Esophagus squamous epithelium (tissue), 5 donors: ENCODE results near the gene PDE3A. TPM values are rescaled to one million over a fixed set of nuclear protein-coding genes. Genes with fewer than 3 reads are reported as not detected.

ENCODE experiments used
- DNase-seq: peaks from one replicate; lab custom pipeline; 2025; lab: John Stamatoyannopoulos, UW
- H3K27ac ChIP-seq, 4 donors: fragments of 200-600 bp; sonication (generic); one replicate each; pipeline ENCODE4 v1.5.1; 2016 to 2019; ENCODE audit warnings: mild to moderate bottlenecking in 1 of 4
- H3K27me3 ChIP-seq, 4 donors: fragments of 200-600 bp; sonication (generic); 1 replicate in 3 of 4; 2 replicates in 1 of 4; pipeline versions ENCODE4 v1.5.1 to v1.6.0; 2017 to 2021; ENCODE audit warnings: antibody characterized with exemption in 1 of 4
- H3K36me3 ChIP-seq, 3 donors: fragments of 200-600 bp; sonication (generic); one replicate each; pipeline ENCODE4 v1.5.1; 2016 to 2019
- H3K4me1 ChIP-seq, 3 donors: fragments of 200-600 bp; sonication (generic); one replicate each; pipeline ENCODE4 v1.5.1; 2017 to 2019
- H3K4me3 ChIP-seq, 4 donors: fragments of 200-600 bp; sonication (generic); 1 replicate in 3 of 4; 2 replicates in 1 of 4; pipeline ENCODE4 v1.5.1; 2016 to 2019; ENCODE audit warnings: mild to moderate bottlenecking in 2 of 4, moderate library complexity in 1 of 4
- H3K9me3 ChIP-seq, 3 donors: fragments of 200-600 bp; sonication (generic); one replicate each; pipeline ENCODE4 v1.5.1; 2016 to 2019
- CTCF ChIP-seq, 6 experiments: fragments of 450-650 bp in 4 of 6; fragments of 200-600 bp in 2 of 6; sonication (generic) in 2 of 6; IDR thresholded peaks; one replicate each; pipeline ENCODE4 v1.5.1; 2016 to 2019; ENCODE audit warnings: antibody characterized with exemption in 6 of 6, mild to moderate bottlenecking in 4 of 6, moderate library complexity in 4 of 6
- POLR2A ChIP-seq, 4 donors: fragments of 450-650 bp; IDR thresholded peaks; one replicate each; pipeline ENCODE4 v1.6.1; 2017; ENCODE audit warnings: antibody characterized with exemption in 4 of 4, mild to moderate bottlenecking in 4 of 4, moderate library complexity in 3 of 4
- WGBS, 2 donors: methylation state at CpG; one replicate each; pipeline ENCODE4 v1.1.5; 2018; 5-methylcytosine and 5-hydroxymethylcytosine counted together
- intact Hi-C: fragments of 100-400 bp; cut with DNase I; formaldehyde crosslinking; loops from one replicate; pipeline ENCODE4 v1.15.0; 2022
- total RNA-seq, 4 donors: library from RNA; depleted of rRNA; stranded (reverse); fragments of >200 nt; gene quantifications; one replicate each; pipeline ENCODE4 v1.1.0, GENCODE V29; 2016
- donor health status: DM: yes; HTN: yes; CAD: no.

Gene PDE3A
- total RNA-seq, 4 donors from 2014 or later: 0.30 to 5.5 (median 3.1) TPM

GRCh38 chr12:20342111-20342510 lies 26.2 kb upstream of the PDE3A start:
- TF ChIP-seq POLR2A (IDR thresholded peaks at IDR 0.05): no peak
- no peak for TF ChIP-seq CTCF (IDR thresholded peaks at IDR 0.05)
- Histone ChIP-seq H3K27ac (no peak overlapping the region), H3K4me3 (no peak overlapping the region), H3K27me3 (no peaks in the 10 kb centered on the region), H3K9me3 (no peaks in the 10 kb centered on the region), H3K4me1 (no peaks in the 10 kb centered on the region), H3K36me3 (no peaks in the 10 kb centered on the region)
- 61 to 70% methylated on average over 3 of the region's 3 CpGs for WGBS, 2 donors
- intact Hi-C loops: no loop called here
- DNase-seq: no peak

DNA sequence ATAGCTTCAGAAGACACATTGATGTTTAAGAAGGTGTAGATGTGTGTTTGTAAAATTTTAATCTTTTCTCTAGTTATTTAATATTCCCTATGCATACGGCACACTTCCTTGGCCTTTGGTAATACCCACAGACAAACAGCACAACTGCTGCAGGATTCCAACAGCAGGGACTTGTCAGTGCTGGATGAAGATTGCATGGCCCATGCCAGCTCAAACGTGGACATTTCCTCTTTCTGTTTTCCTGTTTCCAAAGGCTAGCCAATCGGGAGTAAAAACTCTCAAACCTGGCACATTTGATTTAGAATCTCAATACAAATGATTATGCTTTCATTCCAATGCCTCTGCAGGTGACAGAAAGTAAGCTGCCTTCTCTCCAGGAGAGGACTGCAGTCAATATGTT lies 22.5 kb upstream of the PDE3A start:
- Histone ChIP-seq H3K36me3 (no peaks in the 10 kb centered on the region), H3K27ac (no peak overlapping the region), H3K4me3 (no peak overlapping the region), H3K27me3 (no peaks in the 10 kb centered on the region), H3K4me1 (no peaks in the 10 kb centered on the region), H3K9me3 (no peaks in the 10 kb centered on the region)
- WGBS, 2 donors: 41 to 45% methylated on average over 3 of the region's 3 CpGs
- intact Hi-C loops: no loop called here
- DNase-seq: no peak
- no peak for TF ChIP-seq POLR2A (IDR thresholded peaks at IDR 0.05)
- no peak for TF ChIP-seq CTCF (IDR thresholded peaks at IDR 0.05)

DNA sequence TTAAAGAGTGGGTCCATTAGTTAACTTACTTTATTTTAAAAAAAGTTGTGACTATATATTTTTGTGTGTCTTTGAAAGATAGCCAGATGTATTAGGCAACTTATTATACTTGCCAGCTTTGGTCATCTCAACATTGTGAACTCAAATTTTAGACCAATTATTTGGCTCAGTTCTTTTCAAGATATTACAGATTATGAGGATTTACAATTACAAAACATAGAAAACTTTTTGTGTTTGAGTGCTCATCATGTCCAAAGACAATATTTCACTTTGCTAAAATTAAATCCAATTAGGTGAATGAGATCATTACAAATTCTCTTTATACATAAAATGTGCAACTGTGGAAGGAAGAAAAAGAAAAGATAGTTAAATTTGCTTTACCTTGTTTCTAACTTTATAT lies 18.3 kb upstream of the PDE3A start:
- DNase-seq: no peak
- no peak overlapping the region for H3K27ac ChIP-seq

GRCh38 chr12:20350495-20350894 lies 17.8 kb upstream of the PDE3A start:
- WGBS, 2 donors: 38 to 54% methylated on average over 5 of the region's 5 CpGs
- Histone ChIP-seq H3K27ac (no peak overlapping the region), H3K36me3 (no peaks in the 10 kb centered on the region), H3K27me3 (no peaks in the 10 kb centered on the region), H3K4me1 (peaks cover 0 to 3% (median 0%) of the 10 kb centered on the region in 3 donors), H3K4me3 (no peak overlapping the region), H3K9me3 (no peaks in the 10 kb centered on the region)
- no peak for TF ChIP-seq CTCF (IDR thresholded peaks at IDR 0.05)
- TF ChIP-seq POLR2A (IDR thresholded peaks at IDR 0.05): no peak
- DNase-seq: no peak
- intact Hi-C loops: no loop called here

More for the DNA sequence above, 18.3 kb upstream of the PDE3A start:
- Histone ChIP-seq H3K27me3 (no peaks in the 10 kb centered on the region), H3K4me1 (peaks cover 0 to 3% (median 0%) of the 10 kb centered on the region in 3 donors), H3K9me3 (no peaks in the 10 kb centered on the region), H3K36me3 (no peaks in the 10 kb centered on the region), H3K4me3 (no peak overlapping the region)
- intact Hi-C loops: no loop called here
- no peak for TF ChIP-seq CTCF (IDR thresholded peaks at IDR 0.05)
- no peak for TF ChIP-seq POLR2A (IDR thresholded peaks at IDR 0.05)

DNA sequence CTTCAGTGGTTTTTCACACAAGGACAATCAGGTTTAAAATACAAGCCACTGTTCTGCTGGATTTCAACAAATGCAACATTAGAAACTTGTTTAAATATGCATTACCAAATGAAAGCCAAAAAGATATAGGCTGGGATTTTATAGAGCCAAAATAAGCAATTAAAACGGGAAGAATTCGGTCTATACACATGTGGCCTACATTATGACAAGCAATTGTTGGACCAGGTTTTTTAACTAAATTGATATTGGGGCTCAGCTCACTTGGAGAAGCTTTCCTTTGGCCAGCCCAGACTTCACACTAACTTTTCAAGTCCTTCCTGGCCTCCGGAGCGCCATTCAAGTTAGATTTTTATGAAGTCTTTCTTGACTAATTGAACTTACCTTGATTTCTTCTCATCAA lies 16.9 kb upstream of the PDE3A start:
- H3K4me3 ChIP-seq: no peak overlapping the region
- no peaks in the 10 kb centered on the region for H3K27me3 ChIP-seq
- no peaks in the 10 kb centered on the region for H3K36me3 ChIP-seq
- H3K9me3 ChIP-seq: no peaks in the 10 kb centered on the region
- peaks cover 0 to 3% (median 0%) of the 10 kb centered on the region in 3 donors for H3K4me1 ChIP-seq
- H3K27ac ChIP-seq: no peak overlapping the region
- no peak for TF ChIP-seq CTCF (IDR thresholded peaks at IDR 0.05)
- TF ChIP-seq POLR2A (IDR thresholded peaks at IDR 0.05): no peak
- WGBS, 2 donors: 80% methylated on average over 4 of the region's 4 CpGs
- intact Hi-C loops: no loop called here
- no peak for DNase-seq
